Measurements from ENCODE around the gene C3orf80.

DNA sequence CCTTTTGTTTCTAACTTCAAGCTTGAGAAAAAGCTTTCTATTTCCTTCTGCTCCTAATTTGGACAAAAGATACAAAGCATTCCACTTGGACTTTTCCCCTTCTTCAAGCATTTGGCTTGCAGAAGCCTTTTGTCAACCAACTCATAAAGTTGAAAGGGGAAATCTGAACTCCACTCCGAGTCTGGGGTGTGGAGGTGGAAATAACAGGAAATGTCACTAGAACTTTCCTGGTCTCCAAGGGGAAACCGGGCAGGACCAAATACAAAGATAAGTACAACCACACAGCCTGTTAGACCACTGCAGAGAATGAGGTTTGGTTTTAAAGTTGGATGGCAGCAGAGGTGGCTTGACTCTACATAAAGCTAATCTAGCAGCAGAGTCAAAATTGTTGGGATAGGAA is 4.2 kb upstream of the C3orf80 start:
- TF ChIP-seq ZFP3 (CRISPR knock-in tag; IDR thresholded peaks at IDR 0.05) (no peak), SNAI2 (CRISPR knock-in tag; IDR thresholded peaks at IDR 0.05) (no peak), OSR1 (CRISPR knock-in tag; IDR thresholded peaks at IDR 0.05) (no peak), ISL1 (CRISPR knock-in tag; IDR thresholded peaks at IDR 0.05) (no peak), PATZ1 (CRISPR knock-in tag; IDR thresholded peaks at IDR 0.05; ENCODE audit: borderline replicate concordance) (no peak), ZFP30 (CRISPR knock-in tag; IDR thresholded peaks at IDR 0.05) (no peak), CSDC2 (CRISPR knock-in tag; IDR thresholded peaks at IDR 0.05) (no peak), ARNTL (CRISPR knock-in tag; IDR thresholded peaks at IDR 0.05; ENCODE audit: borderline replicate concordance, low read depth) (no peak), ZNF565 (CRISPR knock-in tag; conservative IDR thresholded peaks at IDR 0.05; ENCODE audit: low read depth) (no peak), ZC3H10 (CRISPR knock-in tag; IDR thresholded peaks at IDR 0.05) (no peak)
- TF ChIP-seq, protein P1, sequence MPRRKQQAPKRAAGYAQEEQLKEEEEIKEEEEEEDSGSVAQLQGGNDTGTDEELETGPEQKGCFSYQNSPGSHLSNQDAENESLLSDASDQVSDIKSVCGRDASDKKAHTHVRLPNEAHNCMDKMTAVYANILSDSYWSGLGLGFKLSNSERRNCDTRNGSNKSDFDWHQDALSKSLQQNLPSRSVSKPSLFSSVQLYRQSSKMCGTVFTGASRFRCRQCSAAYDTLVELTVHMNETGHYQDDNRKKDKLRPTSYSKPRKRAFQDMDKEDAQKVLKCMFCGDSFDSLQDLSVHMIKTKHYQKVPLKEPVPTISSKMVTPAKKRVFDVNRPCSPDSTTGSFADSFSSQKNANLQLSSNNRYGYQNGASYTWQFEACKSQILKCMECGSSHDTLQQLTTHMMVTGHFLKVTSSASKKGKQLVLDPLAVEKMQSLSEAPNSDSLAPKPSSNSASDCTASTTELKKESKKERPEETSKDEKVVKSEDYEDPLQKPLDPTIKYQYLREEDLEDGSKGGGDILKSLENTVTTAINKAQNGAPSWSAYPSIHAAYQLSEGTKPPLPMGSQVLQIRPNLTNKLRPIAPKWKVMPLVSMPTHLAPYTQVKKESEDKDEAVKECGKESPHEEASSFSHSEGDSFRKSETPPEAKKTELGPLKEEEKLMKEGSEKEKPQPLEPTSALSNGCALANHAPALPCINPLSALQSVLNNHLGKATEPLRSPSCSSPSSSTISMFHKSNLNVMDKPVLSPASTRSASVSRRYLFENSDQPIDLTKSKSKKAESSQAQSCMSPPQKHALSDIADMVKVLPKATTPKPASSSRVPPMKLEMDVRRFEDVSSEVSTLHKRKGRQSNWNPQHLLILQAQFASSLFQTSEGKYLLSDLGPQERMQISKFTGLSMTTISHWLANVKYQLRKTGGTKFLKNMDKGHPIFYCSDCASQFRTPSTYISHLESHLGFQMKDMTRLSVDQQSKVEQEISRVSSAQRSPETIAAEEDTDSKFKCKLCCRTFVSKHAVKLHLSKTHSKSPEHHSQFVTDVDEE (CRISPR knock-in tag; IDR thresholded peaks at IDR 0.05): no peak
- TF ChIP-seq, protein P2, sequence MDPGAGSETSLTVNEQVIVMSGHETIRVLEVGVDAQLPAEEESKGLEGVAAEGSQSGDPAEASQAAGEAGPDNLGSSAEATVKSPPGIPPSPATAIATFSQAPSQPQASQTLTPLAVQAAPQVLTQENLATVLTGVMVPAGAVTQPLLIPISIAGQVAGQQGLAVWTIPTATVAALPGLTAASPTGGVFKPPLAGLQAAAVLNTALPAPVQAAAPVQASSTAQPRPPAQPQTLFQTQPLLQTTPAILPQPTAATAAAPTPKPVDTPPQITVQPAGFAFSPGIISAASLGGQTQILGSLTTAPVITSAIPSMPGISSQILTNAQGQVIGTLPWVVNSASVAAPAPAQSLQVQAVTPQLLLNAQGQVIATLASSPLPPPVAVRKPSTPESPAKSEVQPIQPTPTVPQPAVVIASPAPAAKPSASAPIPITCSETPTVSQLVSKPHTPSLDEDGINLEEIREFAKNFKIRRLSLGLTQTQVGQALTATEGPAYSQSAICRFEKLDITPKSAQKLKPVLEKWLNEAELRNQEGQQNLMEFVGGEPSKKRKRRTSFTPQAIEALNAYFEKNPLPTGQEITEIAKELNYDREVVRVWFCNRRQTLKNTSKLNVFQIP (CRISPR knock-in tag; IDR thresholded peaks at IDR 0.05; ENCODE audit: borderline replicate concordance, low read depth): no peak

Measured in SK-N-SH treated with all-trans-retinoic acid at 6 μM for 48 hours (cell line).